GM18511 (cell line): ENCODE measurements around the gene RFX8.
"Not testable (repeated sequence)": the region's sequence is repeated elsewhere in the genome, so short reads cannot be mapped to it uniquely, and the experiment has no call there.

Experiments used
- ATAC-seq: cut with Tn5 transposase; IDR thresholded peaks from one replicate; pipeline ENCODE4 v1.9.1; 2021; ENCODE audit warnings: mild to moderate bottlenecking, moderate library complexity; ENCODE audit not compliant: unreplicated experiment

The RFX8 gene

DNA sequence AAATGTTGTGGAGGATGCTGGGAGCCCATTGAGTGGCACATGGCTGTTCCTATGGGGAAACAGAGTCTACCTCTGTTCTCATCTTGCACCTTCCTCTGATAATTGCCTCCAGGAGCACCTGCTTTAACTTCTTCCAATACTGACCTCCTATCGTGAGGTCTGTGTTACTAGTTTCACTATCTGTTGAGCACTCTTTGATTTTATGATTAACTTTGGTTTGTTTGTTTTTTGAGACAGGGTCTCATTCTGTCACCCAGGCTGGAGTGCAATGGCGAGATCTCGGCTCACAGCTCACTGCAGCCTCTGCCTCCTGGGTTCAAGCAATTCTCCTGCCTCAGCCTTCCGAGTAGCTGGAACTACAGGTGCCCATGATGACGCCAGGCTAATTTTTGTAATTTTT is 12.1 kb upstream of the RFX8 start:
- no peak for ATAC-seq

DNA sequence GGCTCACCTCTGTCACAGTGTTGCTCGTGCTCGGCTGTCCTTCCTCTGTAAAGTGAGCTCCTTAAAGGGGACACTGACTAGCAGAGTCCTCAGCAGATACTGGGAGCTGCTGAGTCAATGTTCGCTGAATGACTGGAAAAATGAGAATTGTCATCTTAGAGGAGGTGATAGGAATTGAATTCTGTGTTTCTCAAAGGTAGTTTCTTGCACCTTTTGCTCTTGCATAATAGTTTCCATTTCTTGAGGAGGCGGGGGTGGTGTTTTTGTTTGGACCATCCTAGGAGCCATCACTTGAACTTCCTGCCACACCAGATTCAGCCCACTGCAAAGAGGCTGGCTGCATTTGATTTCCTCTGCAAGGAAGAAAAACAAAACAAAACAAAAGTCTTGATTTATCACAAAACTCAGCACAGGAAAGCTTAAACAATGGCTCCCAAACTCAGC is 11.4 kb upstream of the RFX8 start:
- no peak for ATAC-seq

DNA sequence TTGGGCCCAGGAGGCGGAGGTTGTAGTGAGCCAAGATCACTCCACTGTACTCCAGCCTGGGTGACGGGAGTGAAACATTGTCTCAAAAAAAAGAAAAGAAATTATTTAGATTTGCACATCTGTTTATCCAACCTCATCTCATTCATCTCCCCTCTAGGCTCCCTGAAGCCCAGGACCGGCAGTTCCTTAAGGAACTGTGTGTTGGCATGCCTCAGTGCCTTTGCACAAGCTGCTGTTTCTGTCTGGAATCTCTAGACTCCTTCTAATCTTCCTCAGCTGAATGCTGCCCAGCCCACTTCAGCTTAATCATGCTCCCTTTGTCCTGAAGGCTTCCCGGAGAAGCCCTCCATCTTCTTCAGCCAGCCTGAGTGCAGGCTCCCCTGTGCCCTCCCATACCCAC is 10.9 kb upstream of the RFX8 start:
- no peak for ATAC-seq

DNA sequence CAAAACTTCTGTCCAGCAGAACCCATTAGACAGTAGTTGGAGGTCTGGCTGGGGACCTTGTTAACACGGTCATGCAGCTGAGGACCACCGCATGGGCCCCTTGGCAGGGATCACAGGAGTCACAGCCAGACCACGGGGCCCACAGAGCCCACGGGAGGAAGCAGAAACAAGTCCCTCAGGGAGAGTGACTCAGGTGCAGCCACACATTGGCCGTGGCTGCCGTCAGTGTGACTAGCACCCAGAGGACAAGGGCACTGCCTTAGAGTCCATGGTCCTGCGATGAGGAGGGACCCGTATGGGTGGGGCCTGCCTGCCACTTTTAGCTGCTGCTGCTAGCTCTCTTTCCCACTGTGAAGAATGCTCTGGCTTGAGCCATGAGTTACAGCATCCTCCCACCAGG is 5.9 kb upstream of the RFX8 start:
- ATAC-seq, result no peak

DNA sequence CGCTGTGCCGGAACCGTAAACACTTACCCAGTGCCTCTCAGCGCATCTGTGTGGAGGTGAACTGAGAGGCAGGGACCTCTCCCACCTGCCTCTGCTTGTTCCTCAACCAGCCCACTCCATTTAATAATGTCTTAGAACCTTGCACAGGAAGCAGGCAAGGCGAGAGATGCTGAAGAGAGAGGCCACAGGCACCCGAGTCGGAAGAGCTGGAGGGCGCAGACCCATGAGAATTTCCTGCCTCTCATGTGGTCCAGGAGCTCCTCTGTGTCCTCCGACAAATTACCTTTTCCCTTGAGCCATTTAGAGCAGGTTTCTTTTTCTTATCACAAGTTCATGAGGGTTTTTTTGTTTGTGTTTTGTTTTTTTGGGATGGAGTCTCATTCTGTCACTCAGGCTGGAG is 4.9 kb upstream of the RFX8 start:
- no peak for ATAC-seq

DNA sequence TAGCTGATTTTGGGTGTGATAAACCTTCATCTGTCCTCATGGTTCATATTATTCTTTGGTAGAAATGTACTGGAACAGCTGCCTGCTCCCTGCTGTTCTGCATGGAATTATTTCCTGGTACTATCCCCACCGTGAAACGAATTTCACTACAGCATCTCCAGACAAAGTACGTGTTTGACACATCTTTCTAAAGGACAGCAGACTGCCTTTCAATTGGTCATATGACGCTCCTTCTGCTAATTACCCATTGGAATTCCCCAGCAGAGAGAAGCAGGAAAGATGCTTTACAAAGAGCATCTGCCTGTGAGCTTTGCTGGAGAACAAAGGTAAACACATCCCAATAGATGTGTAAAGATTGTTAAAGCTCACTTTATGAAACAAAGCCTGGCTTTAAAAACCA is 4.4 kb upstream of the RFX8 start:
- no peak for ATAC-seq

DNA sequence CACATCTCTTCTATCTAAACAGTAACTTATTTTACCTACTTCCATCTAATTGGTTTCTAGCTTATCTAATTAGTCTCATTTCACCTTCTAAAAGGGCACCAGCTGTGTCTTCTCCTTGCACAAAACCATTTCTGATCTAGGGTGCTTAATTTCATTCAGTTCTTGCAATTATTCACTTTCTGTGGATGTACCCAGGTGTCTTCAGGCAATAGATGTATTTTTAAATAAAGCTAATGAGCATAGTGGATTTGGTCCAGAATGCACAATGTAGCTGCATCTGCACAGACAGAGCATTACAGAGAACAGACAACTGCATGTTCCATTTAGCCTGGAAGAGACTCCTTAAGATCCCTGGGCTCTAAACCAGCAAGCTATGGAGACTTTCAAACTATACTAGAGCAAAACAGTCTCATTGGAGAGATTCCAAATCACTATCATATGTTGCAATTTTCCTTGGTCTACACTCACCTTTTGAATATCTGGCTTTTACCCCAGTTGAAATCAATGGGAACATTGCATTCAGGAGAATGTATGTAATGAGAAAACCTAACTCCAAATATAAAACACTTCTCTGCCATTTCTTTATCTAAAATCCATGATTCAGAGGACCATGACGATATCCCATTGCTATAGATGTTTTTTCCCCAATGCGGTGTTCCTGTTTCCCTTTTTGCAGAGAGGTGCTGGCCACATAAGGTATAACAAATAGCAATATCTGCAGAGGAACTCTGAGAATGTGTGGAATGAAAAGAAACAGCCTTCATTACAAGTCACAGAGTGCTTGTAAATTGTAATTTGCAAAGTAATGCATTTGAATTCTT is 3.5 kb upstream of the RFX8 start:
- ATAC-seq, result no peak

DNA sequence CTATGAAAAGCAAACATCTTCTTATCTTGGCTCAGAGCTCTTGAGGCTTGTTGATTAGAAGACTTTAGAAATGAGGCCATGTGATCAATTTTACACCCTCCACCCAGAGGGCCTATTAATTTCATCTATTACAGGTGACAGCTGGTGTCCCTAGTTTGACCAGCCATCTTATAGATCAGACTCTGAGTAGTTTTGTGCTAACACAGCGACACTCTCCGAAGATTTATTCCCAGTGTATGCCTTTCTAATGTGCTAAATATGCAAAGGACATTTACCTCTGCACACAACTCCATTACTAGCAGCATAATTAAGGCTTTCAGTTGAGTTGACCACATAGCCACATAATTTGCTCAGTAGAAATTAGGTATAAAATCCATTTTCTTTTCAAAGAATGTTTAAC is 2.6 kb upstream of the RFX8 start:
- no peak for ATAC-seq

DNA sequence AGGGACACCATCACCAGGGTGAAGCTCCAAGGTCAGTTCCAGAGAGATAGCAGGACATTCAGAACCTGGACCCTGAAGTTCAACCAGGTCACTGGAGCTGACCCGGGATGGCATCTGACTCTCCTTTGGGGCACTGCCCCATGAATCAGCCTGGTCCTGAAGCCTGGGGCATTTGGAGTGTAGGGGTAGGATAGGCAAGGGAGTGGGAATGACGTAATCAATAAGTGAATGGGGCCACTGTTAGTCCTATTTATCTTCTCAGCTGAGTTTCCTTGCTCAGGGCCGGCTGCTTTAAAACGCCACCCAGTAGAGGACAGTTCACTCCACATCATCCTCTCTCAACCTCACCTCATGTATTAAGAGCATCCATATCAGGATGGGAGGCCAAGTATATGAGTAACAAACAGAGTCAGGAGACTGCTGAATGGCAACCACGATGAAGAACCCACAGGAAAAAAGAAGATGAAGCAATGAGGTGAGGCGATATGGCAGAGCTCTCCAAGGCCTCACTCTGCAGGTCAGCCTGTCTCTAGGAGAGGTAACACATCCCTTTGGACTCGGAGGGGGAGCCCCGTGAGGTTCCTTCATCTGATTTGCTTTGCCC is 1.8 kb upstream of the RFX8 start:
- ATAC-seq, result no peak

DNA sequence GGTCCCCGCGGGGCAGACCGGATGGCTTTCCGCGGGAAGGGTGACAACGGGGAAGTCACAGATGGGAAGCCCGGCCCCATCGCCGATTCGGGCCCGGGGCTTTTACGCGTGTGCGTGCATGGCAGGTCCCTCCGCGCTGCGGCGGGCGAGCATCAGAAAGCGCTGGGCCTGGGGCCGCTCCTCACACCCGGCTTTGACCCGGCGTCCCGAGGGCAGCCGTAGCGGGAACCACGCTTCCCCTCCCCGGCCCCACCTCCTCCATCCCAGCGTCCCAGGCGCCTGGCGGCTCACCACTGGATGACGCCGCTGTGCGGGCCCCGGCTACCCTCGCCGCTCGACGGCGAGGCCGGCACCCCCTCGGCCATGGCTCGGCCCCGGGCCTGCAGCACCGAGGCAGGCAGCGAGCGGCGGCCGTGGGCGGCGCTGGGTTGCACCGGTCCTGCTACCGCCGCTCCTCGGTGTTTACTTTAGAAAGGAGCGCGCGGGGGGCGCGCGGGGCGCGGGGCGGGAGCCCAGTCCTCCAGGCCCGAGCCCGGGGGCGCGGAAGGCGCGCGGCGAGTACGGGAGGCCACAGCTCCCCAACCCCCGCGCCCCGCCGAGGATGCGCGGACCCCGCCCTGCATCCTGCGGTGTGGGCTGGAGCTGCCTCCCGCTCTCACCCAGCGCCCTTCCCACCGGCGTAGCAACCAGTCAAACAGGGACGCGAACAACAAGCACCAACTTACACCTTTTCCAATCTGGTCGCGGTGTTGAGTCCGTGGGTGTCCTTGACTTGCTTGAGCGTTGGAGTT is 806 bp downstream of the RFX8 start:
- no peak for ATAC-seq

DNA sequence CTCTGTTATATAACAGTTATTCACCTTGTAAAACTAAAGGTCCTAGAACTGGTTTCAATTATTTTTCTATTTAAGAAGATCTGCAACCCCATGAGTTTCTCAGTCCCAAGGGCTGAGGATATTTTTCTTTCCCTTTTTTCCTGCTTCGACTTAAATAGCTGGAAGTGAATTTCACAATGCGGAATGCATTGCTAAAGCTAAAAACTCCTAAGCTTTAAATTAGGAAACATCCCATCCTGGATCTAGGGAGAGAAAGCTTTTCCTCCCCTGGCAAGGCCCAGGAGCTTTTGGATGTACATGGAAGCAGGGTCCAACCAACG is 1.4 kb downstream of the RFX8 start:
- no peak for ATAC-seq

DNA sequence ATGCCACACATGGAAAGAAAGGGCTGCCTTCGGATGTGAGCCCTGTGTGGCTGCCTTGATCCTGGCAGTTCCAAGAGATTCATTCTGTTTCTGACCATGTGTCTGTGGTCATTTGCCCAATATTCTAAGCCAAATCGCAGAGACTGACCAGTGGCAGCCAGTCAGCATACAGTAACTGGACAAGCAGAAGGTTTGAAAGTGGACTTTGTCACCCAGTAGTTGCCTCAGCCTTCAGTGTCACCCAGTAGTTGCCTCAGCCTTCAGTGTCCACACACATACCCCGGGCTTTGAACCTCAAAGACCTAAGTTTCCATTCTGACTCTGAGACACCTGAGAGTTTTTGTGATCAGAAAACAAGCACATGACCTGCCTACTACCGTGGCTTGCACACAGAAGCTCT is 5.0 kb downstream of the RFX8 start:
- no peak for ATAC-seq

DNA sequence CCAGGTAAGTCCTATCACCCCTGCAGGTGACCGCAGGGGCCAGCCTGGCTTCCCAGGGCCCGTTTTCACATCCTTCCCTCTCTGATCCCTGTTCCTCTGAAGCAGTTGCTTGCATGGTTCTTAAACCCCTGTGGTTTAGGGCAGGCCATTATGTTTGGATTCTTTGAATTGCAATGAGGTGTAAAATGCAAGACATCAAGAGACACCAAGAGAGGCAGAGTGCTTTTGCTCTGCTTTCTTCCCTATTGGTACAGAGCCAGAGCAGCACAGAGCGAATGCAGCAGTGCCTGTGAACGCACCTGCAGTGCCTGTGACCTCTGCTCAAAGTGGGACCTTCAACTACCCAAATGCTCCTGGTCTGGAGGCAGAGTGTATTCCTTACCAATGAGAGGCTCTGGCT is 7.6 kb downstream of the RFX8 start:
- ATAC-seq, result no peak

DNA sequence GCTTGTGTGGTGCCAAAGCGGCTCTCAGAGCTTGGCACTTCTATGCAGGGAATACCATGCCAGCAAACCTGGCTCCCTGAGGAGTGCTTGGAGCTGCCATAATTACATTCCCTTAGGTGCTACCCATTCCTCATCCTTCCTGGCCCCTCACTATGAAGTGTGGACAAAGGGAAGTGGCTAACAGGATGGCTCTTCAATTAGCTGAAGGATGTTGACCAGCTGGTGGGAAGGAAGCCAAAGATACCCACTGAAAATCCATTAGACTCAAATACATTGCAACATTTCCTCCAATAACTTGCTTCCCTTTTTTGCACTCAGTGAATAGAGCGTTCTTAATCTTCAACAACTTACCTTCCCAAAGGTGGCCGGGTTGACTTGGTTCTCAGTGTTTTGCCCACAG is 8.5 kb downstream of the RFX8 start:
- no peak for ATAC-seq

DNA sequence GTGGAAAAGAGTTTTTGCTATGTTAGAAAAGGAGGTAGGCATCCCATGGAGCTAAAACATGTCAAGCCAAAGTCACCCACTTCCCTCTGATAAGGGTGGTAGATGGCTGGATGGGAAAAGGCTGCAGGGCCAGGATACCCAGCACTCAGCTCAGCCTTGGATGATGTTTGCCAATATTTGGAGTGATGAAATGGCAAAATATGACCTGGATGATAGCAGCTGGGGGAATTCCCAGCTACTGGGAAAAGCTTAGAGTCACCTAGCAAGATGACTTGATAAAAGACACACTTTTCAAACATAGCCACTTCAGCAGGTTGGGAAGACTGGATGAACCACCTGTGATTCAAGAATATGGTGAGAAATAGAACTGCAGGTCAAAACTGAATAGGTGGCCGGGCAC is 10.1 kb downstream of the RFX8 start:
- no peak for ATAC-seq

DNA sequence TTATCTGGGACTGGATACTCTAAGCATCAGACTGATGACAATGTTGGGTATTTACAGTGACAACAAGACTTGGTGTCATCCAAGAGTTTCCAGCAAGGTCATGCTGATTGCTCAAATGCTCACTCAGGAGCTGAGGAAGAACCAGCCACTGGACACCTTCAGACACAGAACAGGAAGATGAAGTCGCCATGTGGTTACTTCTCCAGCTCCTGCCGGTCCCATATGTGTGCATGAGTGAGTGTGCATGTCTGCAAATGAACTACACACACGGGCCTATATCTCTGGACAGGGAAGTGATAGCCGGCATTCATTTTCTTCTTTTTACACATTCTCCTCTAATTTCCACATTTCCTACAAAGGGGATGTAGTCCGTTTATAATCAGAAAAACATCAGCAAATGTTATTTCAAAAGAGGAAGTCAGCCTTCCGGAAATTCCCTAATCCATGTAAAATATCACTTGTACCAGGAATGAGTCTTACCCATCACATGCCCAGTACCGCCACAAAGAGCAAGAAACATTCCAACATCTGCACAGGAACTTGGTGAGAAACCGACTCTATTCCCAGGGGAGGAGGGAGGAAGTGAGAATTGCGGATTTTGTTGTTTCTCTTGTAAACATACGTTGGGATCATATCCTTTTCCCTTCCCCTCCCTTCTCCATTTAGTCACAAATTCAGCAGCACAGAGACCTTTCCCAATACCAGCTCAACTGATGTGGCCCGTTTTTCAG is 10.8 kb downstream of the RFX8 start:
- ATAC-seq, result no peak

DNA sequence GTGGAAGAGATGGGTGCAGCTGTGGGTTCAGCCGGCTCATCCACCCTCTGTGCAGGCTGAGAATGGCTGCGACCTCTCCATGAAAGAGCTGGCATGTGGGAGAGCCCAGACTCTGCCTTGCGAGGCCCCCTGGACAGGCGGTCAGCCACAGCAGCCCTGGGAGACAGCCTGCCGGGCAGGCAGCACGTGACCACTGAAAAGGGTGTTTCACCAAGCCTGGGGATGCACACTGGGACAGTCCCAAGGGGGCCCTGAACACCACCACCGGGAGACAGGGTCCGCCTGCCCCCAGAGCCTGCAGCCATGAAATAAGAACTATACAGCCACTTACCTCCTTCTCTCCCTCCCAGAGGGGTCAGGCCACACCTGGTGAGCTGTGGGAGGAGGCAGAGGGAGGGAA is 11.5 kb downstream of the RFX8 start:
- ATAC-seq, result no peak

DNA sequence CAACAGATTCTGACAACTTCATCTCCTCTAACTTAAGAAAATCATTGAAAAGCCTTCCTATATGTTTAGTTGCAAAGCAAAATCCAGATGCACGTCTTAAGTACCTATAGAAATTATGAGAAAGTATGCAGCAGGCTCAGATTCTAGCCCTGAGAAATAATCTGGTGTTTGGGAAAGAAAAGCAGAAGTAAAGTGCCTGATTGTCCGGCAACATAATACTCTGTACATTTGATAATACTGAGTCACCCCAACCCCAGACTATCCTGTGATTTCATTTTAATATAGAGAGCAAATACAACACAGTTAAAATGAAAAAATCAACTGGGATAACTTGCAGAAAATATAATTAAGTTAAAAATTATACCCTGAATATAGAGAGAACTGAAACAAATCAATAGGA is 13.5 kb downstream of the RFX8 start:
- ATAC-seq, result no peak

DNA sequence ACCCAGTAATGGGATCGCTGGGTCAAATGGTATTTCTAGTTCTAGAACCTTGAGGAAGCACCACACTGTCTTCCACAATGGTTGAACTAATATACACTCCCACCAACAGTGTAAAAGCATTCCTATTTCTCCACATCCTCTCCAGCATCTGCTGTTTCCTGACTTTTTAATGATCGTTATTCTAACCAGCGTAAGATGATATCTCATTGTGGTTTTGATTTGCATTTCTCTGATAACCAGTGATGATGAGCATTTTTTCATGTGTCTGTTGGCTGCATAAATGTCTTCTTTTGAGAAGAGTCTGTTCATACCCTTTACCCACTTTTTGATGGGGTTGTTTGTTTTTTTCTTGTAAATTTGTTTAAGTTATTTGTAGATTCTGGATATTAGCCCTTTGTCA is 20.5 kb downstream of the RFX8 start:
- ATAC-seq, result not testable (repeated sequence)

DNA sequence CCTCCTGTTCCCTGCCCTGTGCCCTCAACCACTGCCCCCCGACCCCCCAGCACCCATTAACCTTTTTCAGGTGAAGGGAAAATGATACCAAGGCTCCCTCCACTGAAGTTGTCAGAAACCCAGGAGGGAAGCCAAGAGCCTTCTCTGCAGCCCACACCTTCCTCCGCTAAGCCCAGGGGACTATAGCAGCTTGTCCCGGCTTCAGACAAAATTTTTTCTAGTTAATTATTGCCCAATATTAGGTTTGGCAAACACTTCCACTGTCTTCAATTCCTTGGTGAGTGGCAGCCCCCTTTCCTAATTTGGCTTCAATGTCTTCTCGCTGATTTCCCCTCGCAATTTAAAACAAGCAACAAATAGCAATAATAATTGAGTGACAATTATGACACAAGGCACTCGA is 23.9 kb downstream of the RFX8 start:
- ATAC-seq, result no peak

DNA sequence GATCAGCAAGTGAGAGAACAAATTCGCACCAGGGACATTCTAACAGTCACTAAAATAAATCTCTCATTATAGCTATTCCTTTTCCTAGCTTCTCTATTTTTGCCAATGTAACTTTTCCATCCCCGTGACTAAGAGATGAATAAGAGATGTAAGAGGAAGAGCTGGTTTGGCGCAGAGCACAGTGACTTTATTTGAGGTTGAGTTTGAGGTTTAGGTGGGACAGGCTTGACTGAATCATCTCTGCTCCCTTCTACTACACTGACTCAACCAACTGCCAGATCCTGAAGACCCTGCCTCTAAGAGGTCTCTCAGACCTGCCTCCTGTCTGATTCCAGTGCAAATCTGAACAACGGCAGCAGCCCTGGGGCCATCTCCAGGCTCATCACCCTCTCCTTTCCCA is 28.0 kb downstream of the RFX8 start:
- no peak for ATAC-seq

DNA sequence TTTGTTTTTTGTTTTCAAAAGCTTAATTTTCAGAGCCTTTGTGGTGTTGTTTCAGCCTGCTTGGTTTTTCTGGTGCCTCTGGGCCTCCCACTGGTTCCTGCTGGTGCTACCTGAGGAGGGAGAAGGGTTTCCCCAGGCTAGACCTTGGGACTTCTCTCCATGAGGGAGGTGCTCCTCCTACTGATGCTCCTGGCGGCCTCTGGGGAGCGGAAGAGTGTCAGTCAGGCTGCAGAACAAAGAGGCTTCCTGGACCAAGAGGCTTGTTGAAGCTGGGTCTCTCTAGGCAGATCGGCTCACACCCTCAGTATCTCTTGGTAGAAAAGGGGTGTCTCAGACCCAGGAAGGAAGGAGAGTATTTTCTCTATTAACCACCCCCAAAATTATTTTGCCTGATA is 32.2 kb downstream of the RFX8 start:
- ATAC-seq, result no peak
